Measurements from ENCODE around the gene KCNJ10.

- TF ChIP-seq CTCF (IDR thresholded peaks at IDR 0.05; ENCODE audit: low read length) (no peak), EZH2 (IDR thresholded peaks at IDR 0.05; ENCODE audit: borderline replicate concordance, low read length) (no peak)
These were observed 44.1 kb upstream of the KCNJ10 start for GRCh38 chr1:160114085-160114484.
